GM18502 (cell line): ENCODE measurements around the gene SRGAP2C.
A peak's percentile ranks its signal among the peaks of the same experiment; 100 is the strongest.
"Not testable (repeated sequence)": the region's sequence is repeated elsewhere in the genome, so short reads cannot be mapped to it uniquely, and the experiment has no call there.

Experiments used
- ATAC-seq: cut with Tn5 transposase; IDR thresholded peaks from one replicate; pipeline ENCODE4 v1.9.1; 2021; ENCODE audit warnings: mild to moderate bottlenecking; ENCODE audit not compliant: unreplicated experiment, poor library complexity

Gene SRGAP2C

GRCh38 chr1:121185140-121185708, 449 bp downstream of the SRGAP2C start:
- ATAC-seq = peak; percentile 3

GRCh38 chr1:121186191-121186590, 1.4 kb downstream of the SRGAP2C start:
- not testable (repeated sequence) for ATAC-seq

- ATAC-seq = not testable (repeated sequence)
Observed at GRCh38 chr1:121187914-121188313, 3.1 kb downstream of the SRGAP2C start.

- ATAC-seq = not testable (repeated sequence)
Observed at GRCh38 chr1:121192512-121192911, 7.7 kb downstream of the SRGAP2C start.

GRCh38 chr1:121197095-121197882, 12.5 kb downstream of the SRGAP2C start:
- not testable (repeated sequence) for ATAC-seq

GRCh38 chr1:121199763-121200162, 15.0 kb downstream of the SRGAP2C start:
- not testable (repeated sequence) for ATAC-seq

GRCh38 chr1:121200232-121200631, 15.5 kb downstream of the SRGAP2C start:
- ATAC-seq = not testable (repeated sequence)

- not testable (repeated sequence) for ATAC-seq
Observed at GRCh38 chr1:121200985-121201981, 16.5 kb downstream of the SRGAP2C start.

- not testable (repeated sequence) for ATAC-seq
Observed at GRCh38 chr1:121202986-121203385, 18.2 kb downstream of the SRGAP2C start.

- ATAC-seq = not testable (repeated sequence)
Observed at GRCh38 chr1:121205786-121206711, 21.3 kb downstream of the SRGAP2C start.

- not testable (repeated sequence) for ATAC-seq
Observed at GRCh38 chr1:121207328-121207727, 22.6 kb downstream of the SRGAP2C start.

GRCh38 chr1:121208375-121208774, 23.6 kb downstream of the SRGAP2C start:
- not testable (repeated sequence) for ATAC-seq

- not testable (repeated sequence) for ATAC-seq
Observed at GRCh38 chr1:121210778-121211177, 26.0 kb downstream of the SRGAP2C start.

GRCh38 chr1:121213491-121213890, 28.7 kb downstream of the SRGAP2C start:
- ATAC-seq = not testable (repeated sequence)

GRCh38 chr1:121214544-121215156, 29.9 kb downstream of the SRGAP2C start:
- not testable (repeated sequence) for ATAC-seq

GRCh38 chr1:121215699-121216417, 31.1 kb downstream of the SRGAP2C start:
- not testable (repeated sequence) for ATAC-seq

GRCh38 chr1:121216676-121217075, 31.9 kb downstream of the SRGAP2C start:
- not testable (repeated sequence) for ATAC-seq

- peak; percentile 65 for ATAC-seq
Observed at GRCh38 chr1:121221770-121222169, 37.0 kb downstream of the SRGAP2C start.
